Measurements from ENCODE around the gene ZNF787. TPM values are rescaled to one million over a fixed set of nuclear protein-coding genes. Genes with fewer than 3 reads are reported as not detected.

The ZNF787 gene
- total RNA-seq, 1 experiment from 2014 or later = 132 TPM

DNA sequence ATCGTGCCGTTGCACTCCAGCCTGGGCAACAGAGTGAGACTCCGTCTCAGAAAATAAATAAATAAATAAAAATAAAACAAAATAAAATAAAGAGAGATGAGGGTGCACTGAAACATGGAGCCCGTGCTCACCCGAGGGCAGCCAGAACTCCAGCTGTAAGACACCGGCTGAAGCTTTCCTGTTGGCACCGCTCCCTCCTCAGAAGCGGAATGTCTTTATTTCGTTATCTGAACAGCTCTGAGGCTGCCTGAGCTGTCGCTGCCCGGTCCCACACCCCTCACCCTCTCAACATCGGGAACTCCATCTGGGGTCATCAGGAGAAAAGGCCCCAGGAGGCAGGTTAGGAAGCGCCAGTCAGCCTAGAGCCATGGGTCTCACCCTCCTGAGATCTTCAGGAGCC, 24.4 kb downstream of the ZNF787 start:
- TF ChIP-seq TCF7L2 (IDR thresholded peaks at IDR 0.05; ENCODE audit: low read depth, low read length) = no peak
- TF ChIP-seq, protein P1, sequence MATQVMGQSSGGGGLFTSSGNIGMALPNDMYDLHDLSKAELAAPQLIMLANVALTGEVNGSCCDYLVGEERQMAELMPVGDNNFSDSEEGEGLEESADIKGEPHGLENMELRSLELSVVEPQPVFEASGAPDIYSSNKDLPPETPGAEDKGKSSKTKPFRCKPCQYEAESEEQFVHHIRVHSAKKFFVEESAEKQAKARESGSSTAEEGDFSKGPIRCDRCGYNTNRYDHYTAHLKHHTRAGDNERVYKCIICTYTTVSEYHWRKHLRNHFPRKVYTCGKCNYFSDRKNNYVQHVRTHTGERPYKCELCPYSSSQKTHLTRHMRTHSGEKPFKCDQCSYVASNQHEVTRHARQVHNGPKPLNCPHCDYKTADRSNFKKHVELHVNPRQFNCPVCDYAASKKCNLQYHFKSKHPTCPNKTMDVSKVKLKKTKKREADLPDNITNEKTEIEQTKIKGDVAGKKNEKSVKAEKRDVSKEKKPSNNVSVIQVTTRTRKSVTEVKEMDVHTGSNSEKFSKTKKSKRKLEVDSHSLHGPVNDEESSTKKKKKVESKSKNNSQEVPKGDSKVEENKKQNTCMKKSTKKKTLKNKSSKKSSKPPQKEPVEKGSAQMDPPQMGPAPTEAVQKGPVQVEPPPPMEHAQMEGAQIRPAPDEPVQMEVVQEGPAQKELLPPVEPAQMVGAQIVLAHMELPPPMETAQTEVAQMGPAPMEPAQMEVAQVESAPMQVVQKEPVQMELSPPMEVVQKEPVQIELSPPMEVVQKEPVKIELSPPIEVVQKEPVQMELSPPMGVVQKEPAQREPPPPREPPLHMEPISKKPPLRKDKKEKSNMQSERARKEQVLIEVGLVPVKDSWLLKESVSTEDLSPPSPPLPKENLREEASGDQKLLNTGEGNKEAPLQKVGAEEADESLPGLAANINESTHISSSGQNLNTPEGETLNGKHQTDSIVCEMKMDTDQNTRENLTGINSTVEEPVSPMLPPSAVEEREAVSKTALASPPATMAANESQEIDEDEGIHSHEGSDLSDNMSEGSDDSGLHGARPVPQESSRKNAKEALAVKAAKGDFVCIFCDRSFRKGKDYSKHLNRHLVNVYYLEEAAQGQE (IDR thresholded peaks at IDR 0.05; ENCODE audit: insufficient read depth in 1 of 2, low read depth in 2 of 2, low read length in 1 of 2) = no peak
- no peak for TF ChIP-seq POLR2AphosphoS5 (IDR thresholded peaks at IDR 0.05; ENCODE audit: low read depth, low read length)
- TF ChIP-seq SIN3A (IDR thresholded peaks at IDR 0.05; ENCODE audit: borderline replicate concordance, insufficient read depth, low read depth, low read length) = no peak
- TF ChIP-seq, protein P2, sequence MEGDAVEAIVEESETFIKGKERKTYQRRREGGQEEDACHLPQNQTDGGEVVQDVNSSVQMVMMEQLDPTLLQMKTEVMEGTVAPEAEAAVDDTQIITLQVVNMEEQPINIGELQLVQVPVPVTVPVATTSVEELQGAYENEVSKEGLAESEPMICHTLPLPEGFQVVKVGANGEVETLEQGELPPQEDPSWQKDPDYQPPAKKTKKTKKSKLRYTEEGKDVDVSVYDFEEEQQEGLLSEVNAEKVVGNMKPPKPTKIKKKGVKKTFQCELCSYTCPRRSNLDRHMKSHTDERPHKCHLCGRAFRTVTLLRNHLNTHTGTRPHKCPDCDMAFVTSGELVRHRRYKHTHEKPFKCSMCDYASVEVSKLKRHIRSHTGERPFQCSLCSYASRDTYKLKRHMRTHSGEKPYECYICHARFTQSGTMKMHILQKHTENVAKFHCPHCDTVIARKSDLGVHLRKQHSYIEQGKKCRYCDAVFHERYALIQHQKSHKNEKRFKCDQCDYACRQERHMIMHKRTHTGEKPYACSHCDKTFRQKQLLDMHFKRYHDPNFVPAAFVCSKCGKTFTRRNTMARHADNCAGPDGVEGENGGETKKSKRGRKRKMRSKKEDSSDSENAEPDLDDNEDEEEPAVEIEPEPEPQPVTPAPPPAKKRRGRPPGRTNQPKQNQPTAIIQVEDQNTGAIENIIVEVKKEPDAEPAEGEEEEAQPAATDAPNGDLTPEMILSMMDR (IDR thresholded peaks at IDR 0.05) = no peak
- POLR2A ChIA-PET = interaction anchor here (1.2 kb wide), 1 partner anchor 16 kb away, joined by 4 read pairs; no protein-coding TSS in a partner anchor
- Histone ChIP-seq H3K27me3 (ENCODE audit: control insufficient read depth, insufficient read depth, low read length) (no peaks in the 10 kb centered on the region), H3K27ac (ENCODE audit: low read length) (no peak overlapping the region), H3K4me3 (ENCODE audit: low read depth in 2 of 2, low read length in 2 of 2) (no peak overlapping the region), H3K36me3 (ENCODE audit: control insufficient read depth, insufficient read depth, low read length) (peaks cover 6% of the 10 kb centered on the region), H3K9me3 (ENCODE audit: control insufficient read depth, insufficient read depth, low read depth, low read length) (no peaks in the 10 kb centered on the region), H3K4me1 (ENCODE audit: control insufficient read depth, insufficient read depth, low read length) (peaks cover 7% of the 10 kb centered on the region)
- in situ Hi-C loops (cut with HindIII; ENCODE audit: low pct_unique_long_range_greater_than_20kb, low sequenced_read_pairs) = no loop called here
- no TSS peak for BruUV-seq (replicated peaks)
- CTCF ChIA-PET = no interaction called here
- intact Hi-C loops (cut with micrococcal nuclease; ENCODE audit: unreplicated experiment) = no loop called here
- ATAC-seq (no peak), DNase-seq (ENCODE audit: low read depth, low spot score) (no peak)

DNA sequence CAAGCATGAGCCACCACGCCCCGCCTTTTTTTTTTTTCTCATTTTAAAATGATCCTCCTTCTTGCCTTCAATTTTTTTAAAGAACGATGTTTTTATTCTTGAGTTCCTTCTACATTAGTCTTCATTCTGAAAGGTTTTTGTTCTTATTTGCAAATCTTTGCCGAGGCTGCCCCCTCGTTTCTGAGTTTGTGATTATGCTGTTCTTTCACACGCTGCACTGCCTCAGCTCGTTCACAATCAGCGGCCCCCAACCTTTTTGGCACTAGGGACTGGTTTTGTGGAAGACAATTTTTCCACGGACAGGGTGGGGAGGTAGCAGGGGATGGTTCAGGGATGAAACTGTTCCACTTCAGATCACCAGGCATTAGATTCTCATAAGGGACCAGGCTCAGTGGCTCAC, 26.6 kb downstream of the ZNF787 start:
- Histone ChIP-seq H3K36me3 (ENCODE audit: control insufficient read depth, insufficient read depth, low read length) (no peaks in the 10 kb centered on the region; the same call in 1 of the 2 replicates), H3K4me3 (ENCODE audit: low read depth in 2 of 2, low read length in 2 of 2) (no peak overlapping the region), H3K27me3 (ENCODE audit: control insufficient read depth, insufficient read depth, low read length) (no peaks in the 10 kb centered on the region), H3K27ac (ENCODE audit: low read length) (no peak overlapping the region), H3K9me3 (ENCODE audit: control insufficient read depth, insufficient read depth, low read depth, low read length) (no peaks in the 10 kb centered on the region), H3K4me1 (ENCODE audit: control insufficient read depth, insufficient read depth, low read length) (peaks cover 22% of the 10 kb centered on the region)
- ATAC-seq (no peak), DNase-seq (ENCODE audit: low read depth, low spot score) (no peak)
- in situ Hi-C loops (cut with HindIII; ENCODE audit: low pct_unique_long_range_greater_than_20kb, low sequenced_read_pairs) = no loop called here
- intact Hi-C loops (cut with micrococcal nuclease; ENCODE audit: unreplicated experiment) = no loop called here
- ChIA-PET POLR2A (no interaction called here), CTCF (no interaction called here)
- BruUV-seq (replicated peaks) = no TSS peak
- TF ChIP-seq, protein P2 (IDR thresholded peaks at IDR 0.05) = no peak
- TF ChIP-seq, protein P1 (IDR thresholded peaks at IDR 0.05; ENCODE audit: insufficient read depth in 1 of 2, low read depth in 2 of 2, low read length in 1 of 2) = no peak
- no peak for TF ChIP-seq SIN3A (IDR thresholded peaks at IDR 0.05; ENCODE audit: borderline replicate concordance, insufficient read depth, low read depth, low read length)
- TF ChIP-seq TCF7L2 (IDR thresholded peaks at IDR 0.05; ENCODE audit: low read depth, low read length) = no peak
- TF ChIP-seq POLR2AphosphoS5 (IDR thresholded peaks at IDR 0.05; ENCODE audit: low read depth, low read length) = no peak

Data from Panc1 (cell line).